ENCODE results near the gene TPM2. TPM values are rescaled to one million over a fixed set of nuclear protein-coding genes. Genes with fewer than 3 reads are reported as not detected.

The TPM2 gene
- total and polyA plus RNA-seq, 7 donors: 6,047 to 16,334 (median 9,199) TPM

DNA sequence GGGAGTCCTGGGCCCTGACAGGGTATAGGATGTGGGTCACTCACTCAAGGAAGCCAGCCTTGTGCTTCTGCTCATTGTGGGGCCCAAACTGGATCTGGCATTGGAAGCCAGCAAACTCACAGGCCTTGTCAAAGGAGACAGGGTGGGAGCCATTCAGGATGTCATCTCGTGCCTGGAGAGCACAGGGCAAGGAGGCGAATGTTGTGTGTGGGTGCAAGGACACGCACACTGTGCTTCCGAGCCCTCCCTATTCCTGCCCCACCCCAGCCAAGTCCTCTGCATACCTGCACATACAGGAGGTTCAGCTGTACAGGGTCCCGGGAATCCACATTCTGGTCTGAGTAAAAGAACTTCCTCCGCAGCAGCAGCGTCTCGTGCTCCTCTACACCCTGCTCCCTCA is 34.2 kb upstream of the TPM2 start:
- DNase-seq (no peak), ATAC-seq (no peak)
- Histone ChIP-seq H3K36me3 (ENCODE audit: insufficient read depth in 1 of 2, low read depth in 1 of 2) (peaks cover 40 to 76% of the 10 kb centered on the region in 2 donors), H3K9me3 (no peaks in the 10 kb centered on the region), H3K27me3 (ENCODE audit: insufficient read depth in 3 of 3, low read length in 2 of 3) (no peaks in the 10 kb centered on the region), H3K4me1 (peaks cover 25% of the 10 kb centered on the region), H3K4me3 (no peak overlapping the region), H3K27ac (no peak overlapping the region)
- TF ChIP-seq, protein P1, sequence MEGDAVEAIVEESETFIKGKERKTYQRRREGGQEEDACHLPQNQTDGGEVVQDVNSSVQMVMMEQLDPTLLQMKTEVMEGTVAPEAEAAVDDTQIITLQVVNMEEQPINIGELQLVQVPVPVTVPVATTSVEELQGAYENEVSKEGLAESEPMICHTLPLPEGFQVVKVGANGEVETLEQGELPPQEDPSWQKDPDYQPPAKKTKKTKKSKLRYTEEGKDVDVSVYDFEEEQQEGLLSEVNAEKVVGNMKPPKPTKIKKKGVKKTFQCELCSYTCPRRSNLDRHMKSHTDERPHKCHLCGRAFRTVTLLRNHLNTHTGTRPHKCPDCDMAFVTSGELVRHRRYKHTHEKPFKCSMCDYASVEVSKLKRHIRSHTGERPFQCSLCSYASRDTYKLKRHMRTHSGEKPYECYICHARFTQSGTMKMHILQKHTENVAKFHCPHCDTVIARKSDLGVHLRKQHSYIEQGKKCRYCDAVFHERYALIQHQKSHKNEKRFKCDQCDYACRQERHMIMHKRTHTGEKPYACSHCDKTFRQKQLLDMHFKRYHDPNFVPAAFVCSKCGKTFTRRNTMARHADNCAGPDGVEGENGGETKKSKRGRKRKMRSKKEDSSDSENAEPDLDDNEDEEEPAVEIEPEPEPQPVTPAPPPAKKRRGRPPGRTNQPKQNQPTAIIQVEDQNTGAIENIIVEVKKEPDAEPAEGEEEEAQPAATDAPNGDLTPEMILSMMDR (IDR thresholded peaks at IDR 0.05): no peak
- 91 to 96% (median 95%) methylated on average over 8 of the region's 8 CpGs for WGBS, 3 donors
- intact Hi-C loops (cut with DNase I): loop anchor here in 1 of 2 donors (2.0 kb wide), 1 partner anchor 25 kb away; no protein-coding TSS in a partner anchor

DNA sequence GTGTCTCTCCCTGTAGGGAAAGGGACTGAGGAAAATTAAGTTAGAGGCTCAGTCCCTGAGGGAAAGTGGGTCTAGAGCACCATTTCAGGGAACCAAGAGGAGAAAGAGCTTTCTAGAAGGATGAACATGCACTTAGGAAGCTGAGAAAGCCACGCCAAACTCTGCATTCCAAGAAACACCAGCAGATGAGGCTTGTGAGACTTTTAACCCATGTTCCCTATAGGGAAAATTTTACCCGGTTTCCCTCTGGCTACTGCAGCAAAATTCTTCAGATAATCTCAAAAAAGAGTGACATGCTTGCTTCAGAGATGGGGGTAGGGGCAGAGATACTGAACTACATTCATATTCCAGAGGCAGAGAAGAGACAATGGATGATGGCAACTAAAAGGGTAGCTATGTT is 33.7 kb upstream of the TPM2 start:
- no peaks in the 10 kb centered on the region for H3K9me3 ChIP-seq
- no peak overlapping the region for H3K4me3 ChIP-seq
- DNase-seq (no peak), ATAC-seq (no peak)
- intact Hi-C loops (cut with DNase I): no loop called here
- H3K27me3 ChIP-seq (ENCODE audit: insufficient read depth in 3 of 3, low read length in 2 of 3): no peaks in the 10 kb centered on the region
- TF ChIP-seq, protein P1 (IDR thresholded peaks at IDR 0.05): no peak
- WGBS, 3 donors: 87 to 88% (median 87%) methylated on average over 2 of the region's 2 CpGs
- no peak overlapping the region for H3K27ac ChIP-seq
- peaks cover 20% of the 10 kb centered on the region for H3K4me1 ChIP-seq
- peaks cover 41 to 81% of the 10 kb centered on the region in 2 donors for H3K36me3 ChIP-seq (ENCODE audit: insufficient read depth in 1 of 2, low read depth in 1 of 2)

DNA sequence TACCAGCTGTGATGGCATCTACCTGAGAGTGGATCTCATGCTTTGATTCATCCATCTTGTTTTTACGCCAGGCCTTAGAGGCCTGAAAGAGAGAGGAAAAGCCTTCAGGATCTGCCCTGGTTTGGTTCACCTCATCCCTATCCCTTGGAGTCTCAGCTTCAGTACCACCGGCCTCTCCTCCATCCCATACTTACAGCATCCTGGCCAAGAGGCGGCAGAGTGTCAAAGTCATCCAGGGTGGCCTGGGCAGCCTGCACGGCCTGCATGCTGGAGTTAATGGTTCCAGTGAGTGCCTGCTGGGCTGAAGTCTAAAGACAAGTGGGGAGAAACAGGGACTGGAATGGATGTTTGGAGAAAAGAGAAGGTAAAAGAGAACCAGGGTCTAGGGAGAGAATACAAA is 29.8 kb upstream of the TPM2 start:
- H3K36me3 ChIP-seq (ENCODE audit: insufficient read depth in 1 of 2, low read depth in 1 of 2): peaks cover 49 to 100% of the 10 kb centered on the region in 2 donors
- TF ChIP-seq, protein P1 (IDR thresholded peaks at IDR 0.05): no peak
- DNase-seq: no peak
- no peak overlapping the region for H3K4me3 ChIP-seq
- no peaks in the 10 kb centered on the region for H3K4me1 ChIP-seq
- intact Hi-C loops (cut with DNase I): loop anchor here in 1 of 2 donors (2.0 kb wide), 1 partner anchor 45 kb away; no protein-coding TSS in a partner anchor
- H3K9me3 ChIP-seq: no peaks in the 10 kb centered on the region
- no peaks in the 10 kb centered on the region for H3K27me3 ChIP-seq (ENCODE audit: insufficient read depth in 3 of 3, low read length in 2 of 3)
- ATAC-seq: no peak
- no peak overlapping the region for H3K27ac ChIP-seq
- WGBS, 3 donors: 91 to 95% (median 93%) methylated on average over 4 of the region's 4 CpGs

DNA sequence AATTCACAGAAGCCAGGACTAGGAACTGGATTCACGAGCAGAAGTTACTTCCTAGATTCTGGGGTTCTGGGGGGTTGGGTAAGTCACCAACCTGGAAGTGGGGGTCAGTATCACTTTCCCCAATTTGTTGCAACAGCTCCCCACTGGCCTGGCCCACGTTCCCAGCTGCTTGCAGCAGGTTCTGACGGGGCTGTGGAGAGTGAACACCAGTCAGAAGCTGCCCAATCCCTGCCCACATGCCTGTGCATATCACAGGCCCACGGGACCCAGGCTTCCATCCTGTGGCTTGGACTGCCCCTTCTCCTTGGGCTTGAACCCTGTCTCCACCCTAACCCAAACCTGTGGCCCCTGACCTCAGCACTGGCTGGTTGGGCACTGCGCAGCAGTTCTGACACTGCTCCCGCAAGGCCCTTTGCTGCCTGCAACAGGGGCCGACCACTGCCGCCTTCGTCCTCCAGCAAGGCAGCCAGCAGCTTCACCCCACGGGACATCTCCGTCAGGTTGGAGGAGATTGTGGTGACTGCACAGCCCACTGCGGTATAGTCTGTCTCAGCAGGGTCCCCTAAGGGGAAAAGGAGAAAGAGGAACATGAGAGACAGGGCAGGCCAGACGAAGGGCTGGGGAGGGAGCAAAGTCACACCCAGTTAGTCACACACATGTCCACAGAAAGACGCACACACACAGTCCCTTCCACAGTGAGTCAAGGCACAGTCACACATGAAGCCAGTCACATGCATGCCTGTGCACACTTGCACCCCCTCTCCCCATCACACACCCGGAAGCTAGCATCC is 29.2 kb upstream of the TPM2 start:
- Histone ChIP-seq H3K27me3 (ENCODE audit: insufficient read depth in 3 of 3, low read length in 2 of 3) (no peaks in the 10 kb centered on the region), H3K9me3 (no peaks in the 10 kb centered on the region), H3K36me3 (ENCODE audit: insufficient read depth in 1 of 2, low read depth in 1 of 2) (peaks cover 49 to 100% of the 10 kb centered on the region in 2 donors), H3K27ac (no peak overlapping the region), H3K4me3 (no peak overlapping the region), H3K4me1 (no peaks in the 10 kb centered on the region)
- no peak for ATAC-seq
- no peak for DNase-seq
- 86 to 93% (median 89%) methylated on average over 15 of the region's 15 CpGs for WGBS, 3 donors
- intact Hi-C loops (cut with DNase I): loop anchor here in 1 of 2 donors (2.0 kb wide), 1 partner anchor 44 kb away; no protein-coding TSS in a partner anchor
- TF ChIP-seq, protein P1 (IDR thresholded peaks at IDR 0.05): no peak

Measured in psoas muscle (tissue), 8 donors.